ENCODE measurements around the gene TRIP10. TPM values are rescaled to one million over a fixed set of nuclear protein-coding genes. Genes with fewer than 3 reads are reported as not detected.

TRIP10 gene, protein sequence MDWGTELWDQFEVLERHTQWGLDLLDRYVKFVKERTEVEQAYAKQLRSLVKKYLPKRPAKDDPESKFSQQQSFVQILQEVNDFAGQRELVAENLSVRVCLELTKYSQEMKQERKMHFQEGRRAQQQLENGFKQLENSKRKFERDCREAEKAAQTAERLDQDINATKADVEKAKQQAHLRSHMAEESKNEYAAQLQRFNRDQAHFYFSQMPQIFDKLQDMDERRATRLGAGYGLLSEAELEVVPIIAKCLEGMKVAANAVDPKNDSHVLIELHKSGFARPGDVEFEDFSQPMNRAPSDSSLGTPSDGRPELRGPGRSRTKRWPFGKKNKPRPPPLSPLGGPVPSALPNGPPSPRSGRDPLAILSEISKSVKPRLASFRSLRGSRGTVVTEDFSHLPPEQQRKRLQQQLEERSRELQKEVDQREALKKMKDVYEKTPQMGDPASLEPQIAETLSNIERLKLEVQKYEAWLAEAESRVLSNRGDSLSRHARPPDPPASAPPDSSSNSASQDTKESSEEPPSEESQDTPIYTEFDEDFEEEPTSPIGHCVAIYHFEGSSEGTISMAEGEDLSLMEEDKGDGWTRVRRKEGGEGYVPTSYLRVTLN
- 57.9 and 60.8 TPM in 2 replicates for total RNA-seq

DNA sequence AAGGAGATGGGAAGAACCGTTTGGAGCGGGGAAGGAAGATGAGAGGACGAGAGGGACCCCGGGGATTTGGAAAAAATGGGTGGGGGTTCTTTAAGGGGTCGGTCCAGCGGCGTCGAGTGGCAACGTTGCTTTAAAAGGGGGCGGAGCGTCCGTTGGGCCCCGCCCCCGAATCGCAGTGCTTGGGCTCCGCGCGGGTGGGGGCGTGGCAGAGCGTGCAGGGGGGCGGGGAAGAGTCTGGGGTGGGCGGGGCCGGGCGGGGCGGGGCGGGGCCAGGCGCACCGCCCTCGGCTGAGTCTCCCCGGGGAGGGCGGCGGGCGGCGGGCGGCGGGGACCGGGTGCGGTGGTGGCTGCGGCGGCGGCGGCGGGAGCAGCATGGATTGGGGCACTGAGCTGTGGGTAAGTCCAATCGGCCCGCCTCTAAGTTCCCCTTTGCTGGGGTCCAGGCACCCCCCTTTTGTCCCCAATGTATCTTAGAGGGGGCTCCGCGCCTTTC is at the start of gene TRIP10:
Gene TRIP10 (plus strand): TSS at position 291 of the 493 bp plus-strand sequence. CDS start 82 bp downstream, at position 373.

DNA sequence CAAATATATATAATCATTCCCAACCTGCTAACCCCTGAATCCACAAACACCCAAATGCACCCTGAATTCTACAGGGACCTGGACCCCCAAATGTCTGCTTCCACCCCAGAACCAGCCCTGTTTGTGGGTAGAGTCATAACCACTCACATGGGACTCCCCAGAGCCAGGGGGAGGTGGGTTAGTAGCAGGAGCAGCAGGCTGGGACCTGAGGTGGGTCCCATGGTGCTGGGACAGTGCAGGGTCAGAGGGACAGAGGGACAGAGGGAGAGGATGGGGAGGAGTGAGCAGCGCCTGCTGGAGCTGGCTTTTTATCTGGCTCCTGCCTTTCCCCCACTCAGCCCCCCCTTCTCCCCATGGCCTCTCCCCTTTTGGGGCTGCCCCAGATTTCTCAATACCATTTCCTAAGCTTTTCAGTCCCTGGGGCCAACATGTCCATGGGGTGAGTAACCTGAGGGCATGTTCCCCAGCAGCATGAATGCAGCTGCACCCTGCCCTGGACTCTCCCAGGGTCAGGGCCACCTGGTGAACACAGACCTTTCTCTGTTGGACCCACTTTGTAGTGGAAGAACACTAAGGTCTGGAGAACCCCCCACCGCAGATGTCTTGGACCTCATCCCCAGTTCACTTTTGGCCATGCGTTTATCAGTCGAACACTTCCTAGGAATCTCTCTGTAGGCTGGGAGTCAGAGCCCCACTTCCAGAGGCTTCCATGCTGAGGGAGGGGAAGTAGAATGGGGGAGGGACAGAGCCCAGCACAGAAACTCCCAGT is 18.9 kb upstream of the TRIP10 start, which contains the start of gene C3:
Gene C3 (minus strand): TSS at position 282 of the 769 bp plus-strand sequence. CDS start 61 bp downstream, at position 221.

DNA sequence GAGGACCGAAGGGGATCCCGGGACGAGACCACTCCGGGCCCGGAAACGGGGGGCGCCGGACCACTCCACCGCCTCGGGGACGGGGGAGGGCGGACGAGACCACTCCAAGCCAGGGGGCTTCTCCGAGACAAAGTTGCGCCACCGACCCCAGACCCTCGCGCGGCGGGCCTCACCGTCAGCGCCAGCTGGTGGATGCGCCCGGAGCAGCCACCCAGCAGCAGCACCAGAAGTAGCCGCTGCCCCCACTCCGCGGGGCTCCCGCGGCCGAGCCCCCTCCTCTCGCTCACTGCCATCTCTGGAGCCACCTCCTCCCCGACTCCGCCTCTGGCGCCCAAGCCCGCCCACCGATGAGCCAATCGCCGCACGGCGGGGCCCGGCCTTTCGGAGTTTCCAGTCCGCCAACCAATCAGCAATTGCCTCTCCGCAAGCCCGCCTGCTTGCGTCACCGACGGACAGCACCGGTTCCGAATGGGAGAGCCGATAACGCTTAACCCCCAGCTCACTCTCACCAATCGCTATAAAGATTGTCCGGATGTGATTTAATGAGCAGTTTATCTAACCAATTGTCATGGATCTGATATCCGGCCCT is 2.1 kb upstream of the TRIP10 start, which contains the start of gene GPR108:
Gene GPR108 (minus strand): TSS at position 297 of the 589 bp plus-strand sequence. CDS start 4 bp downstream, at position 293.

DNA sequence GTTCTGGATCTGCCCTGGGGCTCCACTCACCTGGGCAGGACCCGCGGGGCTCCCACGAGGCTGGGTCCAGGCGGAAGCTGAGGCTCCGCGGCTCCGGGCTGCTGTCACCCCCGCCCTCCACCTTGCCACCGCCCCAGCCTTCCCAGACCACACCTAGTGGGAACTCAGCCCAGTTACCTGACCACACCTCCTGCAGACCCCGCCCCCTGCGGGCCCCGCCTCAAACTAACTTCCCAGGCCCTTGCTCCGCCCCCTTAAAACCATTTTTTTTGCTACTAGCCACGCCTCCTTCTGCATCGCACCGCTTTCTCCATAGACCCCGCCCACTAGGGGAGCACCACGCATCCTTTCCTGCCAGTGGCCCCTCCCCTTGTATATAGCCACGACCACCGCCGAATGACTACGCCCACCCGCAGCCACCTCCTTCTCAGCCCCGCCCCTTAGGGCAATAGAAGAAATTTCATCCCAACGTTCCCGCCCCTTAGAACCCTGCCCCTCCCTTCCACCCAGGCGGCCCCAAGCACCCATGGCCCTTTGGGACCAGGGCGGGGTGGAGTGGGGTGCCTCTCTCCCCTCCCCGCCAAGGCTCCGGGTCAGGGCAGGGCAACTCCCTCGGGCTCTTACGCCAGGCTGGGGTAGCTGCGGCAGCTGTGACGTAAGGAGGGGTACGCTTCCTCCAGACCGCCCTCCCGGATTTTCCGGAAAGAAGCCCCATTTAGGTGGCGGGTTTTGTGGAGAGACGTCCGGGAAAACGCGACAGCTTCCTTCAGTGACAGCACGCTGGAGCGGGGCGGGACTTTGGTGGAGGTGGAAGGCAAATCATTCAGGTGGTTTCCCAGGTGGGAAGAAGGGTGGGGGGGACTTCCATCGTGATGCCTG is 28.1 kb downstream of the TRIP10 start, which contains the start of gene SH2D3A:
Gene SH2D3A (minus strand): TSS at position 79 of the 879 bp plus-strand sequence. CDS start 3,687 bp downstream, outside the sequence.

DNA sequence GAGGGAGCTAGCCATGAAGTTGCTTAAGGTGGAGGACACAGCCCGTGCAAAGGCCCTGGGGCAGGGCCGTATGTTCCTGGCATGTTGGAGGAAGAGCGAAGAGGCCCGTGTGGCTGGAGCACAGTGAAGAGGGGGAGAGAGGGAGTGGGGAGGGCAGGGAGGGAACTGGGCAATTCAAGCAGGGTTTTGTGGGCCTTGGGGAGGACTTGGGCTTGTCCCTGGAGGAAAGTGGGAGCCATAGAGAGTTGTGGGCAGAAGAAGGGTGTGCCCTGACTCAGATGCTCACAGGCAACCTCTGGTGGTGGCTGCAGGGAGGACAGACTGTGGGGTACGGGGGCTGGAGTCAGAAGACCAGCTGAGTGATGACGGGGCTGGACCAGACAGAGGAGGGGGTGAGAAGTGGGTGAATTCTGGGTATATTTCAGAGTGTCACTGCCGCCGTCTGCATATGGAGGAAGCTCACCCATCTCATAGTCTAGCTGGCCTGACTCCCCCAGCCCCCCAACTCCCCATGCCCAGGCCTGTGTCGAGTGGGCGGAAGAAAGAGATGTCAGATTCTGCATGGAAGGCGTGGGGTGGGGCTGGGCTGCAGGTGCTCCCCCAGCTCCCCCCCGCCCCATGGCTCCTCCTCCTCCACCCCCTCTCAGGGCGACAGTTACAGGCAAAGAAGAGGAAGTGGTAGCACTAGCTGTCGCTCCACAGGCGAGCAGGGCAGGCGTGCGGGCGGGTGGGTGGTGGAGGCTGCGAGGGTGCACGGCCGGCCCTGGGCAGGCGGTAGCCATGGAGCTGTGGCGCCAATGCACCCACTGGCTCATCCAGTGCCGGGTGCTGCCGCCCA is 32.8 kb downstream of the TRIP10 start, which contains the start of gene VAV1:
Gene VAV1 (plus strand): TSS at position 681 of the 838 bp plus-strand sequence. CDS start 100 bp downstream, at position 781.

Other genes starting within 250 kb of the TRIP10 start
- not detected in 2 replicates for gene TUBB4A, start 237.4 kb upstream of the TRIP10 start, total RNA-seq
- gene TNFSF9, start 208.7 kb upstream of the TRIP10 start, total RNA-seq: 1.2 and 1.6 TPM in 2 replicates
- gene CD70, start 148.5 kb upstream of the TRIP10 start, total RNA-seq: not detected in 2 replicates
- not detected in 2 replicates for gene TNFSF14, start 69.5 kb upstream of the TRIP10 start, total RNA-seq
- 3.5 and 9.4 TPM in 2 replicates for gene C3, start 19.0 kb upstream of the TRIP10 start, total RNA-seq
- gene GPR108, start 2.1 kb upstream of the TRIP10 start, total RNA-seq: 51.2 and 59.1 TPM in 2 replicates
- gene SH2D3A, start 27.8 kb downstream of the TRIP10 start, total RNA-seq: 0.18 TPM in 1 of 2 replicates, not detected in the other
- not detected in 2 replicates for gene VAV1, start 33.0 kb downstream of the TRIP10 start, total RNA-seq
- not detected in 2 replicates for gene ADGRE1, start 147.9 kb downstream of the TRIP10 start, total RNA-seq